HG02943 (cell line): Measurements from ENCODE around the gene TNFSF13B.

ENCODE experiments used
- ATAC-seq: cut with Tn5 transposase; IDR thresholded peaks from one replicate; pipeline ENCODE4 v1.9.1; 2021; ENCODE audit warnings: mild to moderate bottlenecking, low read depth, moderate library complexity; ENCODE audit not compliant: unreplicated experiment

Gene TNFSF13B

DNA sequence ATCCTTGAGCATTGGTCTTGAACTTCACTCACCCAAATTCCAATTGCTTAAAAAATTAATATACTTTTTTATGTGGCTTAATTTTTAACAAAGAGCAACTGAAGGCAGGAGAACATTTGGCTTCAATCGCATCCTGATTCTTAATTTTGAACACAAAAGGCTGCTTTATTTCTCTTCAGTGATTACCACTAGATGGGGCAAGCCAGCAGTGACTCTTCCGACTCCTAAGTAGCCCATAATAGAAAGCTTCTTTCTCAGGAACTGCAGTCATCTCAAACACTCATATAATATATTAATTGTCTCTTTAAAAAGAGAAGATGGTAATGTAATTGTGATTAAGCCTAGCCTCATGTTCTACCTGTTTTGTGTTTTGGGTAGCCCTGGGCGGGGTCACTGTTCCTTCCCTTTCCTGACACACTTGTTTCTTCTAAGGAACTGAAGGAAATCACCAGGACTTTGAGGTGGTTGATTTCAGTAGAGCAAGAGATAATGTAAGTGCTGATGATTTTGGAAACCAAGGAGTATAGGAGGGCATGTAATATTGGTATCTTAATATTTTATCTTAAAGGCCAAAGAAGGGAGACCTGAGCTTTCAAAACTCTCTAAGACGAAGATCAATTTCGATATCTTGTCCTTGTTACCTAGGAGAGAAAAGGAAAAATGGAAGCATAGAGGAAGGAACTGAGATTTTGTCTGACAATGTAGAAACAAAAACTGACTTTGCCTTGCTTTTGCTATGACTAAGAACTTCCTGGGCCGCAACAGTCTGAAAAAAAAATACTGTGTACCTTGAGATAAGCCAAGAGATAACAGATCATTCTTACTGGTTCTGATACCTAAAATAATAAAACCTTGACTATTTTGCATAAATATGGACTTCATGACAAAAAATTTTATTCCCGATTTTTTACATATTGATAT is 73.1 kb downstream of the TNFSF13B start:
- no peak for ATAC-seq

- no peak for ATAC-seq
These were observed 75.5 kb downstream of the TNFSF13B start for GRCh38 chr13:108345016-108345415.

DNA sequence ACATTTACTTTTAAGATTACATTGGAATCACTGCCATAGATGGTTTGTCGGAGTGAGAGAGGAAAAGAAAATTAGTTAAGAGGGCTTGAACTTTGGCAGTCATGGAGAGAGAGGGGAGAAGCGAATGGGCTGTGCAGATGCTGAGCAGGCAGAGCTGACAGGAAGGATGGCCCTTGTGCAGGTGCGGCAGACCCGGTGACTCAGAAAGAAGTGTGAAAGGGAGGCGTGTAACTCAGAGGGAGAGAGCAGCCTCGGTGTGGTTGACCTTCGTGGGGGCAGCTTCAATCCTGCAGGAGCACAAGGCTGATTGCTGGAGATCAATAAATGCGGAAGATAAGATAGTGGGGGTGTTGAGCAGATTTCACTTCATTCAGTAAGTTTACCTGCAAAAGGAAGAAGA is 76.9 kb downstream of the TNFSF13B start:
- ATAC-seq = no peak

GRCh38 chr13:108349269-108349668 is 79.8 kb downstream of the TNFSF13B start:
- no peak for ATAC-seq

GRCh38 chr13:108350579-108350978 is 81.1 kb downstream of the TNFSF13B start:
- no peak for ATAC-seq

- no peak for ATAC-seq
These were observed 83.1 kb downstream of the TNFSF13B start for GRCh38 chr13:108352599-108352998.

DNA sequence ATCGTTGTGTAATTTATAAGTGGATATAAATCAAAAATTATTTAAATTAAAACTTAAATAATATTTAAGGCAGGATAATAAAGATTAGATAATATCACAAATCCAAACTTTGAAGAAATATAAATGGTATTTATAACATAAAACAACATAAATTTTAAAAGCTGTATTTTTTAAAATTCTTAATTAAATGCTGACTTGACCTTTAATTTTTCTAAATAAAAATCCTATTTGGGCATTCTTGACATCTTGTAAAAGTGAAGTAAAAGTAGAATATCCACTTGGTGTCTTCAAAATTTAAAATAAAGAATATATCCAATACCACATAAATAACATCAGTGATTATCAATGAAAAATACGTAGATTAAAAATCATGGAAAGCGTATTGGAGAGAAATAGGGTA is 87.7 kb downstream of the TNFSF13B start:
- no peak for ATAC-seq
